DMS 273 (cell line): ENCODE results near the gene IFNLR1.
A peak's percentile ranks its signal among the peaks of the same experiment; 100 is the strongest.

ENCODE experiments used
- DNase-seq: peaks from one replicate; lab custom pipeline; 2025; ENCODE audit not compliant: unreplicated experiment; lab: John Stamatoyannopoulos, UW

The IFNLR1 gene

GRCh38 chr1:24126672-24127023, 60.4 kb downstream of the IFNLR1 start:
- no peak for DNase-seq

GRCh38 chr1:24126018-24126671, 60.9 kb downstream of the IFNLR1 start:
- DNase-seq, result no peak

DNA sequence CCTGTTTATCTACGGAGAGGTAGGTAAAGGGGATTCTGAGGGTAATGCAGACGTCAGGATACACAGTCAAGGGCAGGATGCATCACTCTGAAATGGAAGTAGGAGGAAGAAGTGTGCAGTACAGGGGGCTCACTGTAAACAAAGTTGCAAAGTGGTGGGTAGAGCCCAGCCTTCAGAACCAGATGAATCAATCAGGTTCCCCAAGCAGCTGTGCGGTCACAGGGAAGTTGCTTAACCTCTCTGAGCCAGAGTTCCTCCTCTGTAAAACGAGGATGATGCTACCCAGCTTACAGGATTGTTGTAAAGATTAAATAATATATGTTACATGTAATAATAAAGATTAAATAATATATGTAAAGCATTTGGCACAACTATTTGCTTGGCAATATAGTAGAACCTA, 61.6 kb downstream of the IFNLR1 start:
- no peak for DNase-seq

DNA sequence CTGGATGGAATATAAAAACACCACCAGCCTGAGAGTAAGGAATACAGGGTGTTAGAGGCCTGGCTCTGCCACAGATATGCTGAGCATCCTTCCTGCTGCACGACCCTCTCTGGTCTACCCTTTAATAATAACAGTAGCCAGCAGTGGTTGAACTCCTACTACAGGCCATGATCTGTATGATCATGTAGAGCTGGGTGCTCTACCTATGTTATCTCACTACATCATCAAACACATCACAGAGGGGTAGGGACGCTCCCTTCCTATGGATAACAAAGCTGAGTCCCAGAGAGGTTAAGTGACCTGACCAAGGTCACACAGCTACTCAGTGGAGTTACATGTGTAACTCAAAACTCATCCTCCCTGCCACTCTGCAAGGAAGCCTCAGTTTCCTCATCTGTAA, 62.1 kb downstream of the IFNLR1 start:
- no peak for DNase-seq

GRCh38 chr1:24123611-24124010, 63.5 kb downstream of the IFNLR1 start:
- DNase-seq, result no peak

DNA sequence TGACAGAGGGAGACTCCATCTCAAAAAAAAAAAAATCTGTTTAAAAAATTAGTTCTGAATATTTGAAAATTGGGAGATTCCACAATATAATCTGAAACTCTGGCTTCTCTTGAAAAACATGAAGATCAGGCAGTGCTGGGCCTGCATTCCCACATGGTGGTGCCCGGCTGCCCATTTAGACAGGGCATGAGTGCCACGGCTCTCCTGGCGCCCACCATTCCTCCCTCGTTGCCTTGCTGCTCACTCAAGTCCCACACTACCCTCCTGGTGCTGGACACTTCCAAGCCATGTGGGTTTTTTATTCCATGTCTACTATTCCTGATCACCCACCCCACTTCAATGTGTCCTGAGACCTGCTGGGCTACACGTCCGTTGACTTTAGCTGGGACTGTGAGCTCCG, 64.3 kb downstream of the IFNLR1 start:
- no peak for DNase-seq

DNA sequence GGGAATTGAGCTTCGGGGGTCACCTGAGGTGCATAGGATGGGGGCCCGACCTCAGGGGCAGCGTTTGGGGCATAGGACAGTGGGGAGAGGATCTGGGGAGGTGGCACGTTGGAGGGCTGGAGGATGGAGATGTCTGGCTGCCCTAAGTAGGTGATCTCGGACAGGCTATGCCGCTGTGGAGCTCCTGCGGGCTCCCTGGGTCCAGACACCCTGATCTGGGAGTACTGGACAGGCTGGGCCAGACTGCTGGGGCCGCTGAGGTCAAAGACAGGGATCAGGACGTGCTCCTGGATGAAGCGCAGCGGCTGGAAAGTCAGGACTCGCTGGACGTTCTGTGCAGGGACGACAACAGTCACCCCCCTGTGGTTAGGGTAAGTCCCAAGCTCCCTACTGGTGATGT, 65.7 kb downstream of the IFNLR1 start:
- DNase-seq, result no peak

GRCh38 chr1:24120965-24121364, 66.1 kb downstream of the IFNLR1 start:
- no peak for DNase-seq

DNA sequence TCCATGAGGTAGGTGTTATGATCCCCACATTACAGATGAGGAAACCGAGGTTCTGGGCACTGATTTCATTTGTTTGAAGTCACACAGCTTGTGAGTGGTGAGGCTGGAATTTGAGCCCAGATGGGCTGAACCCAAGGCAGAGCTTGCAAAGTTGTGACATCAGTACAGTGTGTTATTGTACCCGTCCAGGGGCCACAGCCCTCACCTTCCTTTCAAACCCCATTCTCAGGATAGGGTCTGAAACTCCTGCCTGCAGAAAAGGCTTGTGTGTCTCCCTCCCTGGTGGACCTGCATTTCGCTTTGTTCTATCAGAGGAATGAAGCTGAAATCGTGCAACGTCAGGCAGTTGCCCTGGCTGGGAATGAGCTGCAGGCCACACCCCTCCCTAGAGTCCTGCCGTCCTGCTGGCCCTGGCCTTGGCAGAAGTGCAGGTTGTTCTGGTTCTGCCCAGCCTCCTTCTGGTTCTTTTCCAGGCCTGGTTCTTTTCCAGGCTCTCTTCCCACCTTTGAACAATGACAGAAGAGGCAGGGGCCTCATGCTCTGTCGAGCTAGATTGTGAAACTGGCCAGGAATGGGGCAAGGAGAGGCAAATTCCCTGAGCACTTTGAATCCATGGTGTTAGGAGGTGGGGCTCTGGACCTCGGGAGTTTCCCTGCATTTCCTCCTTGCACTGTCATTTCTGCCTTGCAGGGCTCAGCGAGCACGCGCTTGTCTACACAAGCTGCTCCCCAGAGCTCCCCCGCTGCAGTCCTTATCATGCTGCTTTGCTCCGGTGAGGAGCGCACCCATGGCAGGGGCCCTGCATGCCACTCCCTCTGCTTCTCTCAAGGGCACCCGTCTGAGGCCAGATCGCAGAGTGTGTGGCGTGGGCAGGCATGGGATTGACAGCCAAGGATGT, 67.0 kb downstream of the IFNLR1 start:
- no peak for DNase-seq

DNA sequence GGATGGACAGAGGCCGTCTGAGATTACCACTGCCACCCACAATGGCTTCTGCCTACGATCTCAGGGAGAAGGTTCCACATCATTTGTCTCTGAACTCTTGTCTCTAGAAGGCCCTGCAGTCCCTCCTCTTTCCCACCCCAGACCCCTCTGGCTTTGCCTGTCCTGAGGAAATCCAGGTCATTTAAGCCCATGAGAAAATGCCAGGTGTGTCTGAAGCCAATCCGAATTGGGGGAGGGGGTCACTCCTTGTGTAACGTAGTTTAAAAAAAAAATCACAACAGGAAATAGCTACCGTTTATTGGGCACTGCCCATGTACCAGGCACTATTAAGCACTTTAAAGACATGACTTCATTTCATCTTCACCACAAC, 67.6 kb downstream of the IFNLR1 start:
- no peak for DNase-seq

- no peak for DNase-seq
These were observed 68.5 kb downstream of the IFNLR1 start for GRCh38 chr1:24118410-24119242.

DNA sequence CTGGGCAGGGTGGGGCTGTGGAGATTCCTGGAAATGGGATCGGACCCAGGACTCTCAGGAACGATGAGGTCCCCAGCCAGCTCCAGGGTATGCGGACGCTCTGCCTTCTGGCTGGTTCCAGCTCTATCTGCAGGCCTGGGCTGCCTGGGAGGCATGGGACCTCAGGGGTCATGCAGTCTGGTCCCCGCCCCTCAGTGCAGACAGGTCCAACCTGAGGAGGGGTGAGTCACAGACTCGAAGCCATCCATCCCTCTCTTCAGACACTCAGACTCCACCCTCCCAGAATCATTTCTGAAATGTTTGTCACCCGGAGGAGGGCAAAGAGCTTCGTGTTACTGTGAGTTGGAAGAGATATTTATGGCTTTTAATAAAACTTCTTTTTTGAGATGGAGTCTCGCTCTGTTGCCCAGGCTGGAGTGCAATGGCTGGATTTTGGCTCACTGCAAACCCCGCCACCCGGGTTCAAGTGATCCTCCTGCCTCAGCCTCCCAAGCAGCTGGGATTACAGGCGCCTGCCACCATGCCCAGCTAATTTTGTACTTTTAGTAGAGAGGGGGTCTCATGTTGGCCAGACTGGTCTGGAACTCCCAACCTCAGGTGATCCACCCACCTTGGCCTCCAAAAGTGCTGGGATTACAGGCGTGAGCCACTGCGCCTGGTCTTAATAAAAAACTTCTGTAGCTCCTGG, 69.2 kb downstream of the IFNLR1 start:
- DNase-seq, result no peak

DNA sequence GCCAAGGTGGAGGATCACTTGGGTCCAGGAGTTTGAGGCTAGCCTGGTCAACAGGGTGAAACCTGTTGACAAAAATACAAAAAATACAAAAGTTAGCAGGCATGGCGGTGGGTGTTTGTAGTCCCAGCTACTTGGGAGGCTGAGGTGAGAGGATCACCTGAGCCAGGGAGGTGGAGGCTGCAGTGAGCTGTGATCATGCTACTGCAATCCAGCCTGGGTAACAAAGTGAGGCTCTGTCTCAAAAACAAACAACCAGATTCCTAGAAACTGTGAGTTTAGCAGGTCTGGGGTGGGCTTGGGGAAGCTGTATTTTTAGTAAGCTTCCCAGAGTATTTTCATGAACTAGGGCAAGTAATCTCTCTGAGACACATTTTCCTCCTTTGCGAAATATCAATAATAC, 70.0 kb downstream of the IFNLR1 start:
- no peak for DNase-seq

GRCh38 chr1:24114753-24115152, 72.3 kb downstream of the IFNLR1 start:
- DNase-seq, result no peak

- DNase-seq, result no peak
These were observed 73.5 kb downstream of the IFNLR1 start for GRCh38 chr1:24113641-24114033.

- peak; percentile 81 for DNase-seq
These were observed 74.9 kb downstream of the IFNLR1 start, which contains the start of gene MYOM3 for GRCh38 chr1:24111996-24112779. MYOM3 (minus strand) TSS chr1:24112135; CDS start chr1:24108636, 3,499 bp downstream.

GRCh38 chr1:24111262-24111995, 75.7 kb downstream of the IFNLR1 start:
- no peak for DNase-seq

DNA sequence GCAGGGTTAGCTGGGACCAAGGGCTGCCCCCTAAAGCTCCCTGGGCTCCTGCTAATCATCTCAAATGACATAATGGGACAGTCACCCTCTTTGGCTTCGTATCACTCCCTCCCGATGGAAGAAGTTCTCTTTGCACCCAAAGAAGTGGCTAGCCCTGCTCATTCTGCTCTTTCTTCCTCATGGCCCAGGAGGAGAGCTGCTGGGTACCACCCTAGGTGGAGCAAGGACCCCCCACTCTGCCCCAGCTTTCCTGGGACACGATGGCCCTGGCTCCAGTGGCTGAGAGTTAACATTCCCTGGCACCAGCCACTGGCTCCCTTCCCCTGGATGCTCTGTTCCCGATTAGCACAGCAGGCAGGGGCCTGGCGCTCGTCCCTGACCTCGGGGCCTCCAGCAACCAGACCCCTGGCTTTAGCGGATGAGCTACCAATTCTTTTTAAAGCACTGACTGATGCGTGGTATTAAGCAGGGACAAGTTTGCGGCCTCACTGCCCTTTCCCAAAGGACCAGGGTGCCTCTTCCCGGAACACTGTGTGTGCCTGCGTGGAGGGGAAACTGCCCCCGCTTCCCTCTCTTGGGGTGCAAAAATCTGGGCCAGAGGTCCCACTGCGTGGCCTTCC, 76.3 kb downstream of the IFNLR1 start:
- no peak for DNase-seq
